Stimulated activated CD4-positive, alpha-beta T cell treated with anti-CD3 and anti-CD28 coated beads, Interleukin-12 subunit alpha, Interleukin-12 subunit beta, amount 100 ng/mL, for 24 hours (primary cell): ENCODE results near the gene UBE2D2.
"Not testable (repeated sequence)": the region's sequence is repeated elsewhere in the genome, so short reads cannot be mapped to it uniquely, and the experiment has no call there.

Experiments
- DNase-seq, 2 experiments: peaks; one replicate each; pipeline ENCODE4 v3.0.0-alpha.2; 2020; ENCODE audit warnings: low read depth in 2 of 2

UBE2D2 gene

GRCh38 chr5:139560752-139561654, at the start of gene UBE2D2:
TSS of gene UBE2D2 (plus strand) at chr5:139561339. CDS start at chr5:139561792, 453 bp downstream.
- DNase-seq: peak; percentile 93 to 96

- DNase-seq: no peak
Measured at GRCh38 chr5:139512786-139513390, 48.3 kb upstream of the UBE2D2 start.

GRCh38 chr5:139513434-139513833, 47.7 kb upstream of the UBE2D2 start:
- peak; percentile 51 to 73 for DNase-seq

DNA sequence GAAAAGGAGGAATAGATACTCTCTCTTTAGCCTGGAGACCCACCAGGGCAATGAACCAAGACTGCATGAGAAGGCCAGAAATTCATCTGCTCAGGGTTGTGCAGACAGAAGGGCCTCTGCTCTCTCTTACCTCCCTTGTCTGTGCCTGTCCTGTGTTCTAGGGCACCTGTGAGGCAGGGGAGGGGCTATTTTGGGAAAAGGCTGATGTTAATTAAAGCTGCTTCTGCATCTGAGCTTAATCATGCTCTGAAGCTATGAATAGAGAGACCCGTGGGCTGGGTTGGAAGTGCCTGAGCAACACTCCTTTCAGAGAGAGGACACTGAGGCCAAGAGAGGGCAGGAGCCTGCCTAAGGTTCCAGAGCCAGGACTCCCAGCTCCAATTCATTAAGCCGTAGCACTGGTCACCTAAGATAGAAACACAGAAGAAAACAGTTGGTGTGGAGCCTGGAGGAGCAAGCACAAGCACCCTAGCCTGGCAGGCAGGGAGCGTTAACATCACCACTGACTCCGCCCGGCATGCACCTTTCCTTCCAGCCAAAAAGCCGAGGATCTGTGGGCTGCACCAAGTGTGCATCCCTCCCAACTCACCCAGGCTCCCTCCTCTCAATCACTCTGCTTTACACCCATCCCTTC, 47.2 kb upstream of the UBE2D2 start:
- DNase-seq: no peak

GRCh38 chr5:139514486-139514856, 46.7 kb upstream of the UBE2D2 start:
- no peak for DNase-seq

GRCh38 chr5:139517683-139518564, 43.2 kb upstream of the UBE2D2 start:
- peak; percentile 78 to 87 for DNase-seq

DNA sequence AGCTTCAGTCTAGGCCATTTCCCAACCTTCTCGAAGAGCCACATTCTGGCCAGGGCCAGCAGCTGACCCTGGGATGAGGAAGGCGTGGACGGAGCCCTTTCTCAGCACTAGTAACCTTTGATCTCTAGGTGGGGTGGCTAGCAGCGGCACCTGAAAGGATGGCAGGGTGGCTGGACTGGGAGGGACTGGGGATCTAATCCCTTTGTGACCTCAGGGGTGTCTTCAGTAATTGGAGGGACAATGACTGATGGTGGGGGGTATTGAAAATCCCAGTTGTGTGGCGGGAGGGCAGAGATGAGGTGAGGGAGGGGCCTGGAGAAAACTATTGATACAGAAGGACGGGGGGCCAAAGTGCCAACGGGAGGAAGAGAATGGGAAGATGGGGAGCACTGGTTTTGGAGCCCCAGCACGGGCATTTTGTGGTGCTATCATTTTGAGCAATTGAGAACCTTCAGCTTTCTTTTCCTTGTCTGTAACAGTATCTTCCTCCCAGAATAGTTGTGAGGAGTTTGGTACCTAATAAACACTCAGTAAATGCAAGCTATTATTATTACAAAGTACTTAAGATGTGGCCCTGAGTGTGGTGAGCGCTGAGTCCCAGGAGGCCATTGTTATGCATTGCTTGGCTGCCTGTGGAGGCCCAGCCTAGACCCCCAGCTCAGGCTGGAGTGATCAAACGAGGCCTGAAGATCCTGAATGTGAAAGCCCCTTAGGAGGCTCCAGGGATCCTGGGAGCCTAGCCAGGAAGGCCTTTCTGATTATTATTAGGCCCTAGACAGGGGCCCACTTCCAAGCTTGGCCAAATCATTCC, 37.3 kb upstream of the UBE2D2 start:
- DNase-seq: no peak

DNA sequence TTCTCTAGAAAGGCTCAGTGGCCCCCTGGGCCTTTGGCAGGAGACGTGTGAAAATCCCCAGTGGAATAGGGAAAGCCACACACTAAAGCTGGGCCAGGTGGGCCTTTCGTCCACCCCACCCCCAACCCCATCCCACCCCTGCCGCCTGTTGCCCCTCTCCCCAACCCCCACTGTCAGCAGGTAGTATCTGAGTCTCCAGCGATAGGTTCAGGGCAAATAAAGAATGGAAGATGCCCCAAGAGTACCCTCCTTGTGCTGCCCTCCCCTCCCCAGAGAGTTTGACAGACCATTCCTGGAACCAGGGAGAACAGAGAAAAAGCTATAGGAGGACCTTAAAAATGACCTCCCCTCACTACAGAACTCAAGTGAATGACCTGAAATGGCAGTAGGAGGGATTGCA, 36.7 kb upstream of the UBE2D2 start:
- DNase-seq: no peak

- no peak for DNase-seq
Measured at GRCh38 chr5:139524940-139525585, 36.1 kb upstream of the UBE2D2 start.

DNA sequence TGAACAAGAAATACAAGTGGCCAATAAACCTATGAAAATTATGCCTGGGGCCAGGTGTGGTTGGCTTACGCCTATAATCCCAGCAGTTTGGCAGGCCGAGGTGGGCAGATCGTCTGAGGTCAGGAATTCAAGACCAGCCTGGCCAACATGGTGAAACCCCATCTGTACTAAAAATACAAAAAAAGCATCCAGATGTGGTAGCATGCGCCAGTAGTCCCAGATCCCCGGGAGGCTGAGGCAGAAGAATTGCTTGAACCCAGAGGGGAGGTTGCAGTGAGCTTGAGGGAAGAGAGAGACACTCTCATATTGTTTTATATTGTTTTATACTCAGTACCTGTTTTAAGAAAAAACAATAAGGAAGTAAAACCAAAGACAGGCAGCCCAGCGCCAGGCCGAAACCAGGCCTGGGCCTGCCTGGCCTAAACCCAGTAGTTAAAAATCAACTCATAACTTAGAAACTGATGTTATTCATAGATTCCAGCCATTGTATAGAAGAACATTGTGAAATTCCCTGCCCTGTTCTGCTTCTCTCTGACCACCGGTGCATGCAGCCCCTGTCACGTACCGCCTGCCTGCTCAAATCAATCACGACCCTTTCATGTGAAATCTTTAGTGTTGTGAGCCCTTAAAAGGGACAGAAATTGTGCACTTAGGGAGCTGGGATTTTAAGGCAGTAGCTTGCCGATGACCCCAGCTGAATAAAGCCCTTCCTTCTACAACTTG, 35.4 kb upstream of the UBE2D2 start:
- not testable (repeated sequence) for DNase-seq

DNA sequence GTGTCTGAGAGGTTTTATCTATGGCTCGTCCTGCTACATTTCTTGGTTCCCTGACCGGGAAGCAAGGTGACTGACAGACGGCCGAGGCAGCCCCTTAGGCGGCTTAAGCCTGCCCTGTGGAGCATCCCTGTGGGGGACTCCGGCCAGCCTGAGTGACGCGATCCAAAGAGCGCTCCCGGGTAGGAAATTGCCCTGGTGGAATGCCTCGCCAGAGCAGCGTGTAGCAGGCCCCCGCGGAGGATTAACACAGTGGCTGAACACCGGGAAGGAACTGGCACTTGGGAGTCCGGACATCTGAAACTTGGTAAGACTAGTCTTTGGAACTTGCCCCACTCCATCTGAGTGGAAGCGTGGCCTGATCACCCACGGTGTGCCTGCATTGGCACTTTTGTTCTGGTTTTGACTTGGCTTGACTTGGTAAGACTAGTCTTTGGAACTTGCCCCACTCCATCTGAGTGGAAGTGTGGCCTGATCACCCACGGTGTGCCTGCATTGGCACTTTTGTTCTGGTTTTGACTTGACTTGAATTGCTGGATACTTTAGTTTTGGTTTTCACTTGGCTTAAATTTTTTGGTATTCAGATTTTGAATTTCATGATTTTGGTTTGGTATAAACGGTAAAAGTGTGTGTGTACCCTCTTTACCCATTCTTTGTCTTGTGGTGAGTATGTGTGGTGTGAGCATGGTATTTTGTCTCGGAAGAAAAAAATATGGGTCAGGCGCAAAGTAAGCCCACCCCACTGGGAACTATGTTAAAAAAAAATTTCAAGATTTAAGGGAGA, 34.6 kb upstream of the UBE2D2 start:
- not testable (repeated sequence) for DNase-seq

DNA sequence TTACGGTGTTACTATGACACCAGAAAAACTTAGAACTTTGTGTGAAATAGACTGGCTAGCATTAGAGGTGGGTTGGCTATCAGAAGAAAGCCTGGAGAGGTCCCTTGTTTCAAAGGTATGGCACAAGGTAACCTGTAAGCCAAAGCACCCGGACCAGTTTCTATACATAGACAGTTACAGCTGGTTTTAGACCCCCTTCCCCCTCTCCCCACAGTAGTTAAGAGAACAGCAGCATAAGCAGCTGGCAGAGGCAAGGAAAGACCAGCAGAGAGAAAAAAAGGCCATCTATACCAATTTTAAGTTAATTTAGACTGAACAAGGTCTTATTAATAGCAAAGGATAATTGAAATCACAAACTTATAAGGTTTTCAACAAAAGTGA, 34.1 kb upstream of the UBE2D2 start:
- not testable (repeated sequence) for DNase-seq

DNA sequence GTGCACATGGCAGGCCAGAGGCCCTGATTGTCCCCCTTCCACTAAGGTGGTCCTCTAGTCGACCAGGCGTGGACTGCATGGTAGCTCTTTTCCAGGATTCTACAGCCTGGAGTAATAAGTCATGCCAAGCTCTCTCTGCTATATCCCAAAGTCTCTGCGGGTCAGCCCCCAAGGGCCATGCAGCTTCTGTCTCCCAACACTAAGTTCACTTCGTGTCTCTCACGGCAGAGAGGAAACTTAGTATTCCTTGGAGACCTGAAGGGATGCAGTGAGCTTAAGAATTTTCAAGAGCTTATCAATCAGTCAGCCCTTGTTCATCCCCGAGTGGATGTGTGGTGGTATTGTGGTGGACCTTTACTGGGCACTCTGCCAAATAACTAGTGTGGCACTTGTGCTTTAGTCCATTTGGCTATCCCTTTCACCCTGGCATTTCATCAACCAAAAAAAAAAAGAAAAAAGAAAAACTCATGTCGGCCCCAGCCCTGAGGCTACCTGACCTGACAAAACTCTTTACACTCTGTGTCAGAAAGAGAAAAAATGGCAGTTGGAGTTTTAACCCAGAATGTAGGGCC, 33.2 kb upstream of the UBE2D2 start:
- not testable (repeated sequence) for DNase-seq

DNA sequence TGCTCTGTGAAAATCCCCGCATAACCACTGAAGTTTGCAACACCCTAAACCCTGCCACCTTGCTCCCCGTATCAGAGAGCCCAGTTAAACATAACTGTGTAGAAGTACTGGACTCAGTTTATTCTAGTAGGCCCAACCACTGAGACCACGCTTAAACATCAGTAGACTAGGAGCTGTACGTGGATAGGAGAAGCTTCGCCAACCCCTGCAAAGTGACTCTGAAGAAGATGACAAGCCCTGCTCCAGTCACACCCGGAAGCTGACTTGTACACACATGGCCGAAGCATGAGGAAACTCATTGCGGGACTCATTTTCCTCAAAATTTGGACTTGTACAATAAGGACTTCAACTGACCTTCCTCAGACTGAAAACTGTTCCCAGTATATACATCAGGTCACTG, 32.4 kb upstream of the UBE2D2 start:
- DNase-seq: not testable (repeated sequence)

- DNase-seq: not testable (repeated sequence)
Measured at GRCh38 chr5:139530079-139530478, 31.1 kb upstream of the UBE2D2 start.

- no peak for DNase-seq
Measured at GRCh38 chr5:139531772-139532169, 29.4 kb upstream of the UBE2D2 start.

DNA sequence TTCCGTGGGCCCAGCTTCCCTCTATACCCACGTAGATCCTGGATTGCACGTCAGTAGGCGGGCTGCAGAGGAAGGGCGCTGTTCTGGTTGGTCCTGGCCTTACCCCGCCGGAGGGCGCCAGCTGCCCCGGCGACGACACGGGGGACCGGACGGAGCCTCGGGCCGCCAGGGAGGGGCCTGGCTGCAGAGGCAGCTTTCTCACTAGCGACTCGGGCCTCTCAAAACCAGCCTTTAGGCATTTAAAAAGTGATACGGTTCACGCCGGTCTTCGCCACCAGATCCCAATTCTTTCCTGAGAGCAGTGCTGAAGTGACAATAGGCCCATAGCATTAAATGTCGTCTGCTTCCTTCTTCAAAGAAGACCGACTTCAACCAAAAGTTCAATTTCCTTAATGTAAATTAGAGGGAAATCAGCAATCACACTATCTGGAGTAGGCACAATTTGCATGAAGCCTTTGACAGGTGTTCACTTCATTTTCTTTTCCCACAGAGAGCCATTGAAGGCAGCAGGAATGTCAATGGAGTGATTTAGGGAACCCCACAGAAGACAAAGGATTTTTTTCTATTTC, 17.6 kb upstream of the UBE2D2 start:
- DNase-seq: peak in 1 of 2 experiments; percentile 35

- not testable (repeated sequence) for DNase-seq
Measured at GRCh38 chr5:139546593-139546992, 14.5 kb upstream of the UBE2D2 start.
